GM18907 (cell line): Measurements from ENCODE around the gene ERC2.
A peak's percentile ranks its signal among the peaks of the same experiment; 100 is the strongest.
"Not testable (repeated sequence)": the region's sequence is repeated elsewhere in the genome, so short reads cannot be mapped to it uniquely, and the experiment has no call there.

Source experiments
- ATAC-seq: cut with Tn5 transposase; IDR thresholded peaks from one replicate; pipeline ENCODE4 v1.9.1; 2021; ENCODE audit warnings: mild to moderate bottlenecking, moderate library complexity; ENCODE audit not compliant: unreplicated experiment

ERC2 gene

GRCh38 chr3:56022619-56023018 is 445.6 kb downstream of the ERC2 start:
- no peak for ATAC-seq

- ATAC-seq = no peak
Observed at GRCh38 chr3:56019490-56020146, 448.6 kb downstream of the ERC2 start.

GRCh38 chr3:56015374-56015773 is 452.9 kb downstream of the ERC2 start:
- ATAC-seq = not testable (repeated sequence)

- ATAC-seq = no peak
Observed at GRCh38 chr3:56012721-56013120, 455.5 kb downstream of the ERC2 start.

GRCh38 chr3:56005196-56005805 is 463.0 kb downstream of the ERC2 start:
- no peak for ATAC-seq

- ATAC-seq = no peak
Observed at GRCh38 chr3:56003129-56003528, 465.1 kb downstream of the ERC2 start.

- ATAC-seq = no peak
Observed at GRCh38 chr3:56001991-56002390, 466.3 kb downstream of the ERC2 start.

- no peak for ATAC-seq
Observed at GRCh38 chr3:56001537-56001936, 466.7 kb downstream of the ERC2 start.

GRCh38 chr3:55989366-55989765 is 478.9 kb downstream of the ERC2 start:
- ATAC-seq = no peak

- no peak for ATAC-seq
Observed at GRCh38 chr3:55988905-55989304, 479.4 kb downstream of the ERC2 start.

GRCh38 chr3:55984626-55985025 is 483.6 kb downstream of the ERC2 start:
- no peak for ATAC-seq

- no peak for ATAC-seq
Observed at GRCh38 chr3:55978953-55979352, 489.3 kb downstream of the ERC2 start.

- no peak for ATAC-seq
Observed at GRCh38 chr3:55974421-55975165, 493.7 kb downstream of the ERC2 start.

- no peak for ATAC-seq
Observed at GRCh38 chr3:55969634-55970033, 498.6 kb downstream of the ERC2 start.

GRCh38 chr3:55968331-55968730 is 499.9 kb downstream of the ERC2 start:
- no peak for ATAC-seq

- no peak for ATAC-seq
Observed at GRCh38 chr3:55966566-55966965, 501.7 kb downstream of the ERC2 start.

- peak; percentile 56 for ATAC-seq
Observed at GRCh38 chr3:55965776-55966175, 502.5 kb downstream of the ERC2 start.

- ATAC-seq = no peak
Observed at GRCh38 chr3:55964491-55964985, 503.7 kb downstream of the ERC2 start.

GRCh38 chr3:55963601-55964000 is 504.7 kb downstream of the ERC2 start:
- ATAC-seq = no peak

- no peak for ATAC-seq
Observed at GRCh38 chr3:55959471-55960080, 508.7 kb downstream of the ERC2 start.

GRCh38 chr3:55958605-55959004 is 509.7 kb downstream of the ERC2 start:
- no peak for ATAC-seq
